T-helper 1 cell treated with Interleukin-12 subunit alpha and Interleukin-12 subunit beta and Interleukin-4 antibody, amounts not matched to agents 30 ng/mL and 1 ng/mL, for 36 hours (primary cell): ENCODE data around the gene TMEM191B. TPM values are rescaled to one million over a fixed set of nuclear protein-coding genes. Genes with fewer than 3 reads are reported as not detected.
"Not testable (repeated sequence)": the region's sequence is repeated elsewhere in the genome, so short reads cannot be mapped to it uniquely, and the experiment has no call there.

ENCODE experiments used
- intact Hi-C: fragments of 100-400 bp; cut with micrococcal nuclease; formaldehyde crosslinking; loops from one replicate; pipeline ENCODE4 v1.15.1; 2024
- total RNA-seq: library from RNA; stranded (reverse); gene quantifications from 2 replicates; pipeline ENCODE4 v1.2.3, GENCODE V29; 2022

TMEM191B gene
- total RNA-seq, 1 donor from 2014 or later: not detected

DNA sequence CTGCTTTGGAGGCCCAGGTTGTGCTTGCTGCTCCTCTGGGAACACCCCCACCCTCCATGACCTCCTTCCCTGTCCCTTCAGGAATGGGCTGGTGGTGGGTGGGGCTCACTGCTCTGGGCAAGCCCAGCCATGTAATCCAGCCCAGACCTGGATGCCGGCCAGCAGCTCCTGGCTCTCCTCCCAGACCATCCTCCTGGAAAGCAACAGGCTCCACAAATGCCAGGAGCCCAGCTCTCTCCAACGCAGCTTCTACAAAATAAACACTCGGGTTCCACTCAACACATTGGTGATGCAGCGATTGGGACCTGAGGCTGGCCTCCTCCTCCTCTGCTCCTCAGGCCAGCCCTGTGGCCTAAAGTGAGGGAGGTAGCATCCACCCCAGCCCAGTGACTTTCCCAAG lies 30.9 kb downstream of the TMEM191B start:
- intact Hi-C loops: not testable (repeated sequence)

DNA sequence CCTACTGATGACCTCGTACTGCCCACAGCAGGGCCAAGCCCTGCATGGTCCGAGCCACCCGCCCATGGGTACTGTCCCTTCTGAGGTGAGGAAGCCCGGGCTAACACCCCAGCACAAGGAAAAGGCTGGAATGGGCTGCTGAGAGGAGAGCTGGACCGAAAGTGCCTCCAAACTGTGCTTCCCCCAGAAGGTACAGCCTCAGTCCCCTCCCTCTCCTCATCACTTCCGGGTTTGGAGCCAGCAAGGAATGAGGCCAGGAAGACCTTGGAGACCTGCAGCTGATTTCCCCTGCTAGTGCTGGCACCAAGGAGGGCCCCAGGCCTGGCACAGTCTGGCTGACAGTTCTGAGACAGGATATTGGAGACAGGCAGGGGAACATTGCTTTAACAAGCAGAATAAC lies 31.3 kb downstream of the TMEM191B start:
- intact Hi-C loops: not testable (repeated sequence)

DNA sequence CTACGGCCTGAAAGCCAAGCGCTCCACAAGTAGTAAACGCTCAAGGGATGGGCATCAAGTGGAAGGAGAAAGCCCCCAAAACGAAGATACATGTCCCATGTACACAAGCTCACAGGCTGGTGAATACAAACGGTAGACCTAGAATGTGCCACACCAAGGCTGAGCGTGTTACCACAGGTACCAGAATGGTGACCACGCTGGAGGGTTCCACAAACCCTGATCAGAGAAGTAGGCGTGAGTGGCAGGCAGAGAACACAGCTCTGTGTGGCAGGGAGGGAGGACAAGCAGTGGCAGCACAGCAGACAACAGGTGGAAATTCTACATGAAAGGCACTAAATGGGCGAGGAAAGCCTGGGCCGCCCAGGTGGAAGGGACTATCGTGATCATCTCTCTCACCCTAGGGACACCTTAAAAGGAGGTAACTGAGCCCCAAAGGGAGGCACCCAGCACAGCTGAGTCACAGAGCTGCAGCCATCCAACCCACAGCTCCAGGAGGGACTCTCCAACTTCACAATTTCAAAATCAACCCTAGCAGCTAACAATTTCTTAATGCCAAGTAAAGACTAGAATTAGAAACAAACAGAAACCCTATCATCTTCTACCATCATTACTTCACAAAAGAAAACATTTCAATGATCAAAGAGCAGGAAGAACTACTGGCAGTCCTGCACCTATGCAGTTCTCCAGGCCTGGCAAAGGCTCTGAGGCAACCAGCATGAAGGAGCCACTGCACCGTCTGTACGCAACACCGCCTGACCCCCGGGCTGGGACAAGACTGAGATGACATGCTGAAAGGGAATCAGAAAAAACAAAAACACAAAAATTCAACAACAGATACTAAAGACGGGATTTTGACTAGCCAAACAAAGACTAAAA lies 32.7 kb downstream of the TMEM191B start:
- intact Hi-C loops: not testable (repeated sequence)

DNA sequence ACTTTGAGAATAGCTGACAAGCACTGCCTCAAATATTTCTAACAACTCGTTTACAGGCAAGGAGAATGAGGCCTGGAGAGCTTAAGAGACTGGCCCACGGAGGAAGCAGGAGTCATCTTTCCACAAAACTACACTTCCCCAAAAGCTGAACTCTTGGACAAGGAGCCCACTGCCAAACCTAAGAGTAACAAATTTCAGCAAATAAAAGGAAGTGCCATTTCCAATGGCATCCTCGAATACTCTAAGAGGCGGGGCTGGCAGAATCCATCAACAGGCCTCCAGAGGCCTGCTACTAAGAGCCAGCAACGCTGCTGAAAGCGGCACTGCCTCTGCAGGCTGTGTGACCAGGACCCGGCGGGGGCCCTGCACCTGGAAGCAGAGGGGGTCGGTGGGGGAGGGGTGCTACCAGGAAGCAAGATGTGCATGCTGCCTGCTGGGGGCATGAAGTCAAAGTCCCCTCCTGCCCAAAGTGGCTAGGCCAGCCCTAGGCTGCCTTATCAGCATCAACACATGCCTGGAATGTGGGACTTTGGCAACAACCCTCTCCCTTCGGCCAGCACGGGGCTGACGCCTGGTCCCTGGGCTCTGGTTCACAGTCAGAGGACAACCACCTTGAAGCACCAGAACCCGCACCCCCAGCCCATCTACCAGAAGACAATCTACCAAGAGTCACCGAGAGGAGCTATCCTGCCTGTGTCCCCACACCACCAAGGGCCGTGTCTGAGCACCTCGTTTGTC lies 43.1 kb downstream of the TMEM191B start:
- intact Hi-C loops: not testable (repeated sequence)

DNA sequence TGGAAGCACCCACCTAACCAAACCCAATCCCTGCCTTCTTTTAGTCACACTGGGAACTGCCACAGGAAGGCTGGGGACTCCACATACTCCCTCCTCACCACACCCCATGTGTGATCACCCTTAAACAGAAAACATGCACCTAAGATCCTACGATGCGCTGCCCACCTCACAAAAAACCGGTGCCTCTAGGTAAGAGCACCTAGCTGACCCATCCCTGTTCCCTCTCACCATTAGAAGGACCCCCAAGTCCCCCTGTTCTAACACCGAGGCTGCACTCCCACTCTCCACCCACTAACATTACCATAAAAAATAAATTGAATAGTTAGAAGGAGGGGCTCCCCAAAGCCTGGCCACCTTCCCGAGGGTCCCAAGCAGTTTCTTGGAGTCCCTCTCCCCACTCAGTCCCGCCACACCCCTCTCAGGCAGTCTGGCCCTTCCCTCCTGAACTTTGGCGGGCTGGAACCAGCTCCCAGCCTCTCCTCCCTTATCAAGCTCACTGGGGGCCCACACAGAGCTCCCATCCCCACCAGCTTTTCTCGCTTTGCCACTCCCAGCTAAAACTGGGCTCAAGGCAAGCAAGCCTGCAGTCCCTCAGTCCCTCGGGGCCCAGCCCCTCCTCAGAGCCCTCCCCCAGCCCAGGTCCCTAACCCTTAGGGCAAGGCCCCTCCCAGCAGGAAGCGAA lies 46.0 kb downstream of the TMEM191B start:
- intact Hi-C loops: not testable (repeated sequence)

DNA sequence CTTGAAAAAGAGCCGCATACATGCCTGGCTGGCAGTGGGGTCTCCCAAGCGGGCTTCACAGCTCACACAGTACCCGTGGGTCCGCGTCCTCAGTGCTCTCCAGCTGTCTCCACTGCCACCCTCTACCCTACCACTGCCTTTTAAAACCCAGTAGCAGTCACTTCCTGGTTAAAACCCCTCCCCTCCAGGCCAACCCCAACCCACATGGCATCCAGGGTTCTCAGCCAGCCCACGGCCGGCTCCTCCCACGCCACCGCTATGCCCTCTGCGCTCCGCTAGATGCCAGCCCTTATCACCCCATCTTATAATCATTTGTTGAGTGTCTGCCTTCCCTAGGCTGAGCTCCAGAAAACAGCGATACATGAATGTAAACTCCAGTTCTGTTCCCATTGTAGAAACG lies 47.0 kb downstream of the TMEM191B start:
- intact Hi-C loops: not testable (repeated sequence)

DNA sequence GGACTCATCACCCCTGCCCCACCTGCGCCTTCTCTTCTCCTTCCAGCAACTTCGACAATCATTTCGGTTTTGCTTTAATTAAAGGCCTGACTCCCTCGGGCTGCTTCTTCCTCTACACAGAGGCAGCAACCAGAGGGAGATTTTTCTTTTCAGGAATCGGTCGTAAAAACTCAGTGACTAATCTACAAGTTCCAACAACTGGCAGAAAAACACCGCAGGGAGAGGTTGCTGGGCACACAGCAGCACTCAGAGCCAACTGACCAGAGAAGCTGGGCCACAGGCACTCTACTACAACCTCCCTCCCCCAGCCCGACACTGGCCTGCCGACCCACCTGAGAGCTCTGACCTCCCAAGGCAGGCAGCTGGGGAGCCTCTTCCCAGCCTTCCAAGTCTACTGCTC lies 48.1 kb downstream of the TMEM191B start:
- intact Hi-C loops: not testable (repeated sequence)

DNA sequence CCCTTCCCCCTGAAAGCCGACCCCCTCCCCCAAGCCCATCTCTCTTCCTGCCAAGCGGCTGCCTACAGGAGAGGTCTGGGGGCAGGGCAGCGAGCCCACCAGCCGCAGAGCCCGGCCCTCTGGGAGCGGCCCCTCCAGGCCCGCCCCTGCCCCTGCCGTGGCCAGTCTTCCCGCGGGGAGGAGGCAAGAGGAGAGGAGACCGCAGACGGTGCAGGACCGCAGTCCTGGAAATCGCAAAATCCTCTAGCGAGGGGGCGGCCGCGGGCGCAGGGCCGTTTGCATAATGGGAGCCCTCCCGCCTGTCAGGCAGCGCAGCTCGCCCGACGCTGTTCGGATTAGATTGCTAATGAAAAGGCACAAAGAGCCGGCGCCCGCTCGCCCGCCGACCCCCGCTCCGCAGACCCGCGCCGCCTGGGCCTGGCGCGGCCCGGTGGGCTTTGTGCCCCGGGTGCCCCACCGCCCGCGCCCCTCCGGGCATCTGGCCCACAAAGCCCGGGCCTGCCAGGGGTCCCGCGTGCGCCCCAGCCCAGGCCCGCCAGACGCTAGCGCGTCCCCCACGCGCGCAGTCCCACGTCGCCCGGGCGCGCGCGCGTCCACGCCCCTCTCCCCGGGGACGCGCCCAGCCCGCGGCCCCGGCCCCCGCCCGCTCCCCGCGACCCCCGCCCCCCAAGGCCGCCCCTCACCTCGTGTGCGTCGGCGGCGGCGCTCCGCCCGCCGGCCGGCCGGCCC lies 49.7 kb downstream of the TMEM191B start:
- intact Hi-C loops: not testable (repeated sequence)

DNA sequence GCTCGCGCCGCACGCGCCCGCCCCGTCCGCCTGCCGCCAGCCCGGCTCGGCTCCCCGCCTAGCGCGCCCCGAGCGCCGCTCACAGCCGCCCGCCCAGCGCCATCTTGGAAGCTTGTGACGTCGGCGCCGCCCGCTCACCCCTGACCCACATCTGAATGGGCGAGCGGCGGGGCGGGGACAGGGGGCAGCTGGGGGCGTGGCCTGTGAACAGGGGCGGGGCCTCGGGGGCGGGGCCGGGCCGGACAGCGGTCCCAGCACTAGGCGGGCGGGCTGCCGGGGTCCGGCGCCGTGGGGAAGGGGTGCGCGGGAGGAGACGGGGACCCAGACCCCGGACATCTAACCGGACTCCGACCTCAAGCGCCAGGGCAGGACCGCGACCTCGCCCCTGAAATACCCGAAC lies 50.2 kb downstream of the TMEM191B start:
- intact Hi-C loops: not testable (repeated sequence)

Other genes starting within 250 kb of the TMEM191B start
- not detected in 2 replicates for gene GGTLC3, start 9.6 kb upstream of the TMEM191B start, total RNA-seq
- 0.61 and 0.78 TPM in 2 replicates for gene RIMBP3, start 84.1 kb downstream of the TMEM191B start, total RNA-seq